Measurements from ENCODE around the gene COMMD9.
"Not testable (repeated sequence)": the region's sequence is repeated elsewhere in the genome, so short reads cannot be mapped to it uniquely, and the experiment has no call there.

Gene COMMD9

DNA sequence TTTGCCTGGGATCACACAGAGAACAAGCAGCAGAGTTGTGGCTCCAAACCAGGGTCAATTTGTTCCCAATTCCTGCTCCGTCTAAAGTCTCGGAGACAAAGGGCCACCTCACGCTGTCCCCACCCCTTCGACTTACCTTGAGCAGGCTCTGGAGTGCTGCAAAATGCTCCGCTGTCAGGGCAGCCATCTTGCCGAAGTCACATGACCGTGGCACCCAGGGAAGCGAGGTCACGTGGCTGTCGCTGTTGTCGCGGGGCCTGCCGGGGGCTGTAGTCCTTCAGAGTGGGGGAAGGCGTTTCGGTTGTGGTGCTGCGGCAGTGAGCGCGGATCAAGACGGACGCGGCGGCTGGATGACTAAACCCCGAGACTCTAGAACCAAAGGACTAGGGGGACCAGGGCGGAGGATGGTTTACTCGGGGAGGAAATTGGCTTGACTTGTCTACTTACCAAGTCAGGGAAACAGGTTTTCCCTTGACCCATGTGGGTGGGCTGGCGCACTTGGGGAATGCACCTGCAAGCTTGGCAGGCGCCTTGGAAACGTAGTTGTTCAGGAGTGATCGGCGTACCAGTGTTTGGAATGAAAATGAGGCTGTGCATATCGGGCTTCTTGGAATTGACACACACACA lies at the start of gene COMMD9:
Gene COMMD9 (minus strand): TSS at position 199 of the 627 bp plus-strand sequence. CDS start 12 bp downstream, at position 187.
- peak within 1 kb of the TSS; percentile 32 for H3K27ac ChIP-seq
- TF ChIP-seq, protein P1, sequence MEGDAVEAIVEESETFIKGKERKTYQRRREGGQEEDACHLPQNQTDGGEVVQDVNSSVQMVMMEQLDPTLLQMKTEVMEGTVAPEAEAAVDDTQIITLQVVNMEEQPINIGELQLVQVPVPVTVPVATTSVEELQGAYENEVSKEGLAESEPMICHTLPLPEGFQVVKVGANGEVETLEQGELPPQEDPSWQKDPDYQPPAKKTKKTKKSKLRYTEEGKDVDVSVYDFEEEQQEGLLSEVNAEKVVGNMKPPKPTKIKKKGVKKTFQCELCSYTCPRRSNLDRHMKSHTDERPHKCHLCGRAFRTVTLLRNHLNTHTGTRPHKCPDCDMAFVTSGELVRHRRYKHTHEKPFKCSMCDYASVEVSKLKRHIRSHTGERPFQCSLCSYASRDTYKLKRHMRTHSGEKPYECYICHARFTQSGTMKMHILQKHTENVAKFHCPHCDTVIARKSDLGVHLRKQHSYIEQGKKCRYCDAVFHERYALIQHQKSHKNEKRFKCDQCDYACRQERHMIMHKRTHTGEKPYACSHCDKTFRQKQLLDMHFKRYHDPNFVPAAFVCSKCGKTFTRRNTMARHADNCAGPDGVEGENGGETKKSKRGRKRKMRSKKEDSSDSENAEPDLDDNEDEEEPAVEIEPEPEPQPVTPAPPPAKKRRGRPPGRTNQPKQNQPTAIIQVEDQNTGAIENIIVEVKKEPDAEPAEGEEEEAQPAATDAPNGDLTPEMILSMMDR (conservative IDR thresholded peaks at IDR 0.05): no peak
- TF ChIP-seq ZFX (IDR thresholded peaks at IDR 0.05): no peak

DNA sequence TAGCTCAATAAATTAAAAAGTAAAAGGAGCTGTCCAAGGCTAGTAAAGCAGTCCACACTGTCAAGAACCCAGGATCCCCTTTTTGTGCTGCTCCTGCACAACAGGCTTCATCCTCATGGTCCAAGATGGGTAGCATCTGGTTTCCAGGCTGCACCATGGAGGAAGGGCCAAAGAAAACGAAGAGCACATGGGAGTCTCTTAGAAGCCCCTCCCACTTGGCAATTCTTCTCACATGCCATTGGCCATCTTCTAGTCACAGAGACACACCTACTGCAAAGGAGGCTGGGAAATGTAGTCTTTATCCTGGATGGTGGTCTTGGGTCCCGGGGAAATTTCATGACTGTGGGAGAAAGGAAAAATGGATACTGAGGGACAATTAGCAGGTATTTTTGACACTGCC lies 44.7 kb upstream of the COMMD9 start:
- TF ChIP-seq, protein P1 (conservative IDR thresholded peaks at IDR 0.05): no peak
- no peak for TF ChIP-seq ZFX (IDR thresholded peaks at IDR 0.05)
- H3K27ac ChIP-seq: no peak overlapping the region

DNA sequence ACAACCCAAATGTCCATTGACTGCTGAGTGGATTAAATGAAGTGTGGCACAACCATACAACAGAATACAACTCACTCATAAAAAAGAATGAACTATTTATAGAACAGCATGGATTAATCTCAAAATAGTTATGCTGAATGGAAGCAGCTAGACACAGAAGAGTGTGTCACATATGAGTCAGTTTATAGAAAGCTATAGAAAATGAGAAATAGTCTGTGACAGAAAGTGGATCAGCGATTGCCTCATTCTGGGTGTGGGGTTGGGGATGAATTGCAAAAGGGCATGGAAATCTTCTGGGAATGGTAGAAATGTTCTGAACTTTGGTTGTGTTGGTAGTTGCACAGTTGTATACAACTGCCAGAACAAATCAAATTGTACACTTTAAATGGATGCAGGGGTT lies 44.2 kb upstream of the COMMD9 start:
- no peak overlapping the region for H3K27ac ChIP-seq

DNA sequence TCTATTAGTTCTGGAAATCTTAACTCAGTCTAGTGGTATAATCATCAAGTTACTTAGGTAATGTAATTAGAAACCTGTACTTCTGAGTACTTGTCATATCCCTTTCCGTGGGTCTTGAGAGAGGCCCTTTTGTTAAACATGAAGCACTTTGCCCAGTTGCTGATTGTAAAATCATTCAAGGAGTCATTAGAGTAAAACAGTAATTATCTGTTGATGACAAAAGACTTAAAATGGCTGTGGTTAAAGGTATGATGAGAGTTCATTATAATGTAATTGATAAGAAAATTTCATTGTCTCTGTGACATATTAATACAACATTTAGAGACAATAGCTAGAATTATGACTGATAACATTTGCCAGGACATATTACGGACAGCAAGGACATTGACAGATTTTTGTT lies 41.2 kb upstream of the COMMD9 start:
- H3K27ac ChIP-seq: no peak overlapping the region
- no peak for TF ChIP-seq ZFX (IDR thresholded peaks at IDR 0.05)
- TF ChIP-seq, protein P1 (conservative IDR thresholded peaks at IDR 0.05): no peak

More for the DNA sequence above, 44.2 kb upstream of the COMMD9 start:
- TF ChIP-seq, protein P1 (conservative IDR thresholded peaks at IDR 0.05): no peak
- no peak for TF ChIP-seq ZFX (IDR thresholded peaks at IDR 0.05)

DNA sequence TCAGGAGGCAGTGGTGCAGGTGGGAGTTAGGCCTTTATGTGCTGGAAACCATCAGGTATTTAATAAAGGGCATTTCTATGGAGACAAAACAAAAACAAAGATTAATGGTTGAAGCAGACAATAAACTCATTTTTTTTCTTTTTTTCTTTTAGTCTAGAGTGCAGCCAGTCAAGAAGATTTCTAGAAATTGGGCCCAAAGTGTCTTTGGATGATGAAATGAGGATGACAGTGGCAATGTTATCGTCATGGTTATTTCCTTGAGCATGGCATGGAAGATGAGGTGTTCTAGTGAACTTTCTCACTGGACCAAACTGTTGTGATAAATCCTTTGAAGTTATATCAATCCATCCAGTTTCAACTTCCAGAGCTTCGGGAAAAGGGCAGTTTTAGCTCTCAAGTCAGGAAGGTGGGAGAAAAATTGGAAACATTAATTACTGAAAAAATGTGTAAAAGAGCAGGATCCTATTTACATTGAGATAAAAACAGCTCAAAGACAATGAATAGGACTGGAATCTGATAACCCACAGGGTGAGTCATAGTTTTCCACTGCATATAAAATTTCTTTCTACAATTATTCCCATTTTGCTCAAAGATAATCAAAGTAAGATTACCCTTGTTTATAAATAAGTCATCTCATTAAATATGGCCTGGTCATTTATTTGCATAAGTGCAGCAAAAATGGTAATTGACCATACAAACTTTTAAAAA lies 39.9 kb upstream of the COMMD9 start:
- H3K27ac ChIP-seq: no peak overlapping the region
- TF ChIP-seq ZFX (IDR thresholded peaks at IDR 0.05): no peak
- TF ChIP-seq, protein P1 (conservative IDR thresholded peaks at IDR 0.05): no peak

DNA sequence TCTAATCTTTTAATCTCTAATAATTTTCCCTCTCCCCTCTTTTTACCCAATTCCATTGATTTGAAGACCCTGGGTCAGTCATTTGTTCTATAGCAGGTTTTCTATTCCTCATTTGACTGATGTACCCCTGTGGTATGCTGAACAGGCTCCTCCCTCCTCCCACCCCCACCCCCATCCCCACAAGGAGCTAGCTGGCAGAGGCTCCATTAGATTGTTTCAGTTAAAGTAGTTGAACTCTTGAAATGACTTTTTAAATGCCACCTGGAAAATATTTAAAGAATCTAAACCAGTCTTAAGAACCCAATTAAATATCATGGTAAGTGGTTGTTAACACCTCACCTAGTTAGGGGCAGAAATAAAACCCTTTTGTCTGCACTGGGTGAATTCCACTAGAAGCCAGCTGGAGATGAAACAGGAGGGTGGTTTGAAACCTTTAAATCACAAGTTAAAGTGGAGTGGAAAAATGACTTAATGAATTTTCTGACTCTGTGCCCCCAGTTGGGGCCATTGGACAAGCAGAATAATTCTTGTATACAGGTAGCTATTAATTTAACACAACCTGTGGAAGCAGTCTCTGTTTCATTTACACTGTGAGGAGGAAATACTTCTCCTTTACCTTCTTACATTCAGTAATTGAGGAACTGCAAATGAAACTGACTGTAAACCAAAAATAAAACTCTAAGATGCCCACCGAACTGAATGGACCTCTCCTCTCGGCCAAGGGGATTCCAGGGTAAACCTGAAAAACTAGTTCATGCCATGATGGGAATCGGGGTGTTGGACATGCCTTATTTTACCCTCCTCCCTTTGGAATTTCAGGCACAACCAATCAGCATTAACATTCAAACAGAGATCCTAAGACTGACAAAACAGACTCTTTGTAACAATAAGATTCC lies 37.5 kb upstream of the COMMD9 start:
- H3K27ac ChIP-seq: no peak overlapping the region
- TF ChIP-seq, protein P1 (conservative IDR thresholded peaks at IDR 0.05): no peak
- TF ChIP-seq ZFX (IDR thresholded peaks at IDR 0.05): no peak

DNA sequence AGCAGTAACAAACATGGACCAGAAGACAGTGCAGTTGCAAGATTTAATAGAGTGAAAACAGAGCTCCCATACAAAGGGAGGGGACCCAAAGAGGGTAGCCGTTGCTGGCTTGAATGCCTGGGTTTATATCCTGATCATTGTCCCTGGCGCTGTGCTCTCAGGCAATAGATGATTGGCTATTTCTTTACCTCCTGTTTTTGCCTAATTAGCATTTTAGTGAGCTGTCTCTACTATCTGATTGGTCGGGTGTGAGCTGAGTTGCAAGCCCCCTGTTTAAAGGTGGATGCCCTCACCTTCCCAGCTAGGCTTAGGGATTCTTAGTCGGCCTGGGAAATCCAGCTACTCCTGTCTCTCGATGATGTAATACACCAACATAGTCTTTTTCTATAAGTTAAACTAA lies 36.2 kb upstream of the COMMD9 start:
- H3K27ac ChIP-seq: not testable (repeated sequence)

DNA sequence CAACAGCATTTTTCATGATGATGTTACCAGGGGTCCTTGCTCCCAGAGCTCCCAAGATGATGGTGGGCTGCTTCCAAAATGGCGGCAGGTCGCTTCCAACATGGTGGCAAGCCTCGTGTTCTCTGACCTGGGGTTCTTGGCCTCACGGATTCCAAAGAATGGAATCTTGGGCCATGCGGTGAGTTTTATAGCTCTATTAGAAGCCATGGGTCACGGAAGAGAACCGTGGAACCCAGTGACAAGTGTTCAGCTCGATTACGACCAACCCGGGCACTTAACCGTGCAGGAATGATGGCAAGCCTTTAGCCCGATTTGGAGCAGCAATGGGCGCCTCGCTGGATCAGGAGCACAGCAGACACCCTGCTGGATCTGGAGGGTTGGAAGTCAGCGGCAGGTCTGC lies 35.7 kb upstream of the COMMD9 start:
- not testable (repeated sequence) for H3K27ac ChIP-seq
